ENCODE results near the gene TUT1. TPM values are rescaled to one million over a fixed set of nuclear protein-coding genes. Genes with fewer than 3 reads are reported as not detected.

TUT1 gene
- total RNA-seq (ENCODE audit: unreplicated experiment), result 29.7 TPM
- long read RNA-seq, transcript TUT1-202 (9 exons, 2,826 nt), result major isoform, 5 of 14 reads
- long read RNA-seq, partial matches to known transcripts, result 2 of 14 reads
- long read RNA-seq, other reads (novel, unspliced or antisense), result 5 of 14 reads

DNA sequence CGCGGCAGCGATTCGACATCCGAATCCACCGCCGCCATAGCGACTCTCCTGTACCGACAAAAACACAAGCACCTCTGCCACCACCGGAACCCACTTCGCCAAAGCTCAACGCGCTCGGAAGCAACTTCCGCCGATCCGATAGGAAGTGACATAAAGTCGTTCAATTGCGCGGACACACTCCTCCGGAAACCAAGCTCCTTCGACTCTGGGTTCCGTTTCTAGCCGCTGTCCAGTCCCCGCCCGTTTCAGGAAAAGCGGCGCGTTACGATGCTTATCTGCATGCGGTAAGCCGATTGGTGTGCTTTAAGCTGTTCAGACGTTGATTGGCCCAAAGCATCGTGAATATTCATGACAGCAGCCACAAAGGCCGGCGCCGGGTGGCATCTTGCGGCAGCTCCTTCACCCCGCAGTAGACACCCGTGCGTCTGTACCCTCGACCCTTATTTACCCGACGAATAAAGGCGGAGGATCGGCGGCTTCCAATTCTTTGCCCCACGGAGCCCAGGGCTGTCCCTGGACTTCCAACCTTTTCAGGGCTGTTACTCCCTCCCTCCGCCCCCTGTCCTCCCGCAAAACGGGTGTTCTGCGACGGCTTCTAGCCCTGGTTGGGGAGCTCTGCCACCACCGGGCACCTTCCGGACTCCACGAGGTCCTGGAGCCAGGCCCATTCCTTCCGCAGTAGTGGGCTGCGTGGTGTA lies at the start of gene TUT1:
TSS of gene TUT1 (minus strand) at position 76 of the 698 bp plus-strand sequence. CDS start at position 38, 38 bp downstream.
- H3K27me3 Mint-ChIP-seq (ENCODE audit: unreplicated experiment), result no peaks in the 10 kb centered on the region
- peak within 1 kb of the TSS; percentile 98 for H3K27ac Mint-ChIP-seq (ENCODE audit: unreplicated experiment)
- no peaks in the 10 kb centered on the region for H3K36me3 Mint-ChIP-seq (ENCODE audit: unreplicated experiment)
- peak within 1 kb of the TSS; percentile 99 for H3K4me3 Mint-ChIP-seq (ENCODE audit: unreplicated experiment)
- TF ChIP-seq, protein P1, sequence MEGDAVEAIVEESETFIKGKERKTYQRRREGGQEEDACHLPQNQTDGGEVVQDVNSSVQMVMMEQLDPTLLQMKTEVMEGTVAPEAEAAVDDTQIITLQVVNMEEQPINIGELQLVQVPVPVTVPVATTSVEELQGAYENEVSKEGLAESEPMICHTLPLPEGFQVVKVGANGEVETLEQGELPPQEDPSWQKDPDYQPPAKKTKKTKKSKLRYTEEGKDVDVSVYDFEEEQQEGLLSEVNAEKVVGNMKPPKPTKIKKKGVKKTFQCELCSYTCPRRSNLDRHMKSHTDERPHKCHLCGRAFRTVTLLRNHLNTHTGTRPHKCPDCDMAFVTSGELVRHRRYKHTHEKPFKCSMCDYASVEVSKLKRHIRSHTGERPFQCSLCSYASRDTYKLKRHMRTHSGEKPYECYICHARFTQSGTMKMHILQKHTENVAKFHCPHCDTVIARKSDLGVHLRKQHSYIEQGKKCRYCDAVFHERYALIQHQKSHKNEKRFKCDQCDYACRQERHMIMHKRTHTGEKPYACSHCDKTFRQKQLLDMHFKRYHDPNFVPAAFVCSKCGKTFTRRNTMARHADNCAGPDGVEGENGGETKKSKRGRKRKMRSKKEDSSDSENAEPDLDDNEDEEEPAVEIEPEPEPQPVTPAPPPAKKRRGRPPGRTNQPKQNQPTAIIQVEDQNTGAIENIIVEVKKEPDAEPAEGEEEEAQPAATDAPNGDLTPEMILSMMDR (IDR thresholded peaks at IDR 0.05; ENCODE audit: partially characterized antibody, unreplicated experiment), result no peak
- peak; percentile 92 for DNase-seq
- H3K4me1 Mint-ChIP-seq (ENCODE audit: low read depth, unreplicated experiment), result peaks cover 16% of the 10 kb centered on the region
- H3K9me3 Mint-ChIP-seq (ENCODE audit: unreplicated experiment), result peaks cover 24% of the 10 kb centered on the region

DNA sequence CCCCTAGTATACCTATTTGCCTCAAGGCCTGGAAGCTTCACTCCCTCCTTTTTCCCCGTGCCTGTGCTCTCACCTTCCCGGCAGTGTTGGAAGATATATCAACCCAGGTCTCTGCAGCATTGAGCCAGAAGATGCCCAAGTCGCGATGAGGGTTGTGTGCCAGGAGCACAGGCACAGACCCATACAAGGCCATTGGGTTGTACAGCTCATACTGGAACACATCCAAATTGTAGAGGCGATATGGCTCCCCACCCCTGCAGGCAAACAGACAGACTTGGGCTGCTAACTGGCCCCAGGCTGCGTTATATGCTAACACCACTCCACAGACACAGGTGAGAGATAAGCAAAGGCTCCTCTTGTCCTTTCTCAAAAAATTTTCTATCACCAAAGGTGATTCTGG lies 41.2 kb upstream of the TUT1 start:
- DNase-seq, result no peak
- TF ChIP-seq, protein P1 (IDR thresholded peaks at IDR 0.05; ENCODE audit: partially characterized antibody, unreplicated experiment), result no peak
- no peaks in the 10 kb centered on the region for H3K36me3 Mint-ChIP-seq (ENCODE audit: unreplicated experiment)
- H3K27me3 Mint-ChIP-seq (ENCODE audit: unreplicated experiment), result peaks cover 2% of the 10 kb centered on the region
- no peaks in the 10 kb centered on the region for H3K4me1 Mint-ChIP-seq (ENCODE audit: low read depth, unreplicated experiment)
- H3K9me3 Mint-ChIP-seq (ENCODE audit: unreplicated experiment), result peaks cover 2% of the 10 kb centered on the region
- H3K27ac Mint-ChIP-seq (ENCODE audit: unreplicated experiment), result no peak overlapping the region
- H3K4me3 Mint-ChIP-seq (ENCODE audit: unreplicated experiment), result no peak overlapping the region

DNA sequence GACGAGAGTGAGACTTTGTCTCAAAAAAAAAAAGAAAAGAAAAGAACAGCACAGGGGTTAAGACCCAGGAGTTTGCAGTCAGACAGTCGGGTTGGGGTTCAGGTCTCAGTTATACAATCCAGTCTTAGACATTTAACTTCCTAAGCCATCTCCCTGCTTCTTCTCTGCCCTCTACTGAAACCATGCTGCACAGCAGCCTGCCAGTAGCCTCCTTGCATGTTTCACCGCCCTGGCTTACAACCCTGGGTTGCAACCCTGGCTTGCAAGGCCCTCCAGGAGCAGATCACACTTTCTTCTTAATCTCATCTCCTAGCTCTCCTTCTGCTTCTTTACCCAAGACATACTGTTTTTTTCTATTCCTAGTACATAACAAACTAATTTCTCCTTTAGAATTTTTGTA lies 36.4 kb upstream of the TUT1 start:
- no peak overlapping the region for H3K27ac Mint-ChIP-seq (ENCODE audit: unreplicated experiment)
- no peaks in the 10 kb centered on the region for H3K4me1 Mint-ChIP-seq (ENCODE audit: low read depth, unreplicated experiment)
- peaks cover 5% of the 10 kb centered on the region for H3K9me3 Mint-ChIP-seq (ENCODE audit: unreplicated experiment)
- H3K4me3 Mint-ChIP-seq (ENCODE audit: unreplicated experiment), result no peak overlapping the region
- TF ChIP-seq, protein P1 (IDR thresholded peaks at IDR 0.05; ENCODE audit: partially characterized antibody, unreplicated experiment), result no peak
- H3K36me3 Mint-ChIP-seq (ENCODE audit: unreplicated experiment), result peaks cover 5% of the 10 kb centered on the region
- H3K27me3 Mint-ChIP-seq (ENCODE audit: unreplicated experiment), result peaks cover under 1% of the 10 kb centered on the region
- DNase-seq, result no peak

DNA sequence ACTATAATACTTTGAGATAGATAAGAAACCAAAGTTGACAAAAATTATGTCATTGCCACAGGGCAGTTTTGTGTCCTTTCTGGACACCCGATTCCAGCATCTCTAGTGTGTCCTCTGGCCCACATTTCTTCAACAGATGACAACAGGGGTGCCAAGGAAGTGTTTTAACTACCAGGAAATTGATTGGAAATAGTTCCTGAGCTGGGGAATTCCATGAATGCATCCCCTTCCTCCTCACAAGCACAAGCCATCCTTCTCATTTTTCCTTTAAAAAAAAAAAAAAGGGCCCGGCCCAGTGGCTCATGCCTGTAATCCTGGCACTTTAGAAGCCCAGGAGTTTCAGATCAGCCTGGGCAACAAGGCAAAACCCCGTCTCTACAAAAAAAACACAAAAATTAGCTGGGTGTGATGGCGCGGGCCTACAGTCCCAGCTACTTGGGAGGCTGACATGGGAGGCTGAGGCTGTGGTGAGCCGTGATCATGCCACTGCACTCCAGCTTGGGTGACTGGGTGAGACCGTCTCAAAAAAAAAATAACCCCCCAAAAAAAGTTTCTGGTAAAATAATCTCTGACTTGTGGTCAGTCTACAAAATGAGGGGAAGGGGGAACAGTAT lies 31.3 kb upstream of the TUT1 start:
- Mint-ChIP-seq H3K27me3 (ENCODE audit: unreplicated experiment) (peaks cover 10% of the 10 kb centered on the region), H3K4me1 (ENCODE audit: low read depth, unreplicated experiment) (peaks cover 6% of the 10 kb centered on the region), H3K36me3 (ENCODE audit: unreplicated experiment) (peaks cover 5% of the 10 kb centered on the region), H3K4me3 (ENCODE audit: unreplicated experiment) (peak overlapping the region; percentile 83), H3K27ac (ENCODE audit: unreplicated experiment) (peak overlapping the region; percentile 82), H3K9me3 (ENCODE audit: unreplicated experiment) (peaks cover 14% of the 10 kb centered on the region)
- no peak for DNase-seq
- TF ChIP-seq, protein P1 (IDR thresholded peaks at IDR 0.05; ENCODE audit: partially characterized antibody, unreplicated experiment), result no peak
